Epithelial cell of proximal tubule (primary cell): Measurements from ENCODE around the gene CACNA2D1. TPM values are rescaled to one million over a fixed set of nuclear protein-coding genes. Genes with fewer than 3 reads are reported as not detected.

Source experiments
- DNase-seq: peaks from one replicate; pipeline ENCODE4 v3.0.0-alpha.2; 2011; ENCODE audit warnings: low read depth
- H3K4me3 ChIP-seq: 2 replicates; pipeline ENCODE4 v1.5.1; 2011; ENCODE audit warnings: low read depth, mild to moderate bottlenecking, low read length
- CTCF ChIP-seq: conservative IDR thresholded peaks from 2 replicates; pipeline ENCODE4 v1.5.1; 2012; ENCODE audit warnings: low read depth, mild to moderate bottlenecking, low read length
- total RNA-seq: library from RNA; depleted of rRNA; stranded (reverse); fragments of >200 nt; gene quantifications from 2 replicates; pipeline ENCODE4 v1.2.3, GENCODE V29; 2015

CACNA2D1 gene
- total RNA-seq, 1 donor from 2014 or later, result 6.1 TPM

- TF ChIP-seq CTCF, result no peak
- H3K4me3 ChIP-seq, result no peak overlapping the region
- no peak for DNase-seq
These were observed 158.5 kb downstream of the CACNA2D1 start for GRCh38 chr7:82284936-82285519.

- TF ChIP-seq CTCF, result no peak
- H3K4me3 ChIP-seq, result no peak overlapping the region
- DNase-seq, result no peak
These were observed 168.2 kb downstream of the CACNA2D1 start for GRCh38 chr7:82275342-82275741.

- H3K4me3 ChIP-seq, result no peak overlapping the region
- no peak for TF ChIP-seq CTCF
- no peak for DNase-seq
These were observed 168.9 kb downstream of the CACNA2D1 start for GRCh38 chr7:82274681-82275080.

- H3K4me3 ChIP-seq, result no peak overlapping the region
- DNase-seq, result no peak
- no peak for TF ChIP-seq CTCF
These were observed 169.7 kb downstream of the CACNA2D1 start for GRCh38 chr7:82273886-82274285.

- DNase-seq, result no peak
- no peak overlapping the region for H3K4me3 ChIP-seq
- no peak for TF ChIP-seq CTCF
These were observed 172.7 kb downstream of the CACNA2D1 start for GRCh38 chr7:82270870-82271269.

- no peak for TF ChIP-seq CTCF
These were observed 174.9 kb downstream of the CACNA2D1 start for GRCh38 chr7:82268632-82269031.

GRCh38 chr7:82266081-82266480, 177.5 kb downstream of the CACNA2D1 start:
- no peak for DNase-seq
- TF ChIP-seq CTCF, result no peak
- no peak overlapping the region for H3K4me3 ChIP-seq

More at GRCh38 chr7:82268632-82269031, 174.9 kb downstream of the CACNA2D1 start:
- DNase-seq, result no peak
- H3K4me3 ChIP-seq, result no peak overlapping the region
